Fibroblast of skin of left biceps (primary cell): ENCODE measurements around the gene SUB1.
A peak's percentile ranks its signal among the peaks of the same experiment; 100 is the strongest.
"Not testable (repeated sequence)": the region's sequence is repeated elsewhere in the genome, so short reads cannot be mapped to it uniquely, and the experiment has no call there.

Source experiments
- DNase-seq, 2 experiments: peaks; one replicate each; pipeline ENCODE4 v3.0.0-alpha.2; 2013; ENCODE audit warnings: low read depth in 2 of 2

SUB1 gene

GRCh38 chr5:32585446-32586275, at the start of gene SUB1:
TSS of gene SUB1 (plus strand) at chr5:32585557. CDS start at chr5:32588513, 2,956 bp downstream.
- DNase-seq = peak; percentile 71 to 74

DNA sequence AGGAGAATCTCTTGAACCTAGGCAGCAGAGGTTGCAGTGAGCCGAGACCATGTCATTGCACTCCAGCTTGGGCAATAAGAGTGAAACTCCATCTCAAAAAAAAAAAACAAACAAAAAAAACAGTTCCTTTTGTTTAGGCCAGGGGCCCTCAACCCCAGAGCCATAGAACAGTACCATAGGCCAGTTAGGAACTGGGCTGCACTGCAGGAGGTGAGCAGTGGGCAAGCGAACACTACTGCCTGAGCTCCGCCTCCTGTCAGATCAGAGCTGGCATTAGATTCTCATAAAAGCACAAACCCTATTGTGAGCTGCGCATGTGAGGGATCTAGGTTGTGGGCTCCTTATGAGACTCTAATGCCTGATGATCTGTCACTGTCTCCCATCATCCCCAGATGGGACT, 49.1 kb upstream of the SUB1 start:
- no peak for DNase-seq

DNA sequence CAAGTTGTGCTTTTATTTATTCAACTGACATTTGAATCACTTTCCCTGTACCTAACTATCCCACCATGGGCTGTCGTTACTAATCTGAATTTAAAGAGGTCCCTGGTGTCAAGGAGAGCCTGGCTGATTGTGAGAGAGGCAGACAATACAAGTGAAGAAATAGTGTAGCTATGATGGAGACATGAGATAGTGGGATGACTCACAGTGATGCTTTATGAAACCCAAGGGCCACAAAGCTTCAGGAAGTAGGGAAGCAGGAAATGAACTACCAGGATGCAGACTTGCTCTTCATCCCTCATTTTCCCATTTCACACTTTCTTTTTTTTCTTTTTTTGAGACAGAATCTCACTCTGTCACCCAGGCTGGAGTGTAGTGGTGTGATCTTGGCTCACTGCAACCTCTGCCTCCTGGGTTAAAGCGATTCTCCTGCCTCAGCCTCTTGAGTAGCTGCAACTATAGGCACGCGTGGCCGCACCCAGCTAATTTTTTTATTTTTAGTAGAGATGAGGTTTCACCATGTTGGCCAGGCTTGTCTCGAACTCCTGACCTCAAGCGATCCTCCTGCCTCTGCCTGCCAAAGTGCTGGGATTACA, 47.8 kb upstream of the SUB1 start:
- not testable (repeated sequence) for DNase-seq

GRCh38 chr5:32538031-32538547, 47.3 kb upstream of the SUB1 start:
- DNase-seq = no peak

DNA sequence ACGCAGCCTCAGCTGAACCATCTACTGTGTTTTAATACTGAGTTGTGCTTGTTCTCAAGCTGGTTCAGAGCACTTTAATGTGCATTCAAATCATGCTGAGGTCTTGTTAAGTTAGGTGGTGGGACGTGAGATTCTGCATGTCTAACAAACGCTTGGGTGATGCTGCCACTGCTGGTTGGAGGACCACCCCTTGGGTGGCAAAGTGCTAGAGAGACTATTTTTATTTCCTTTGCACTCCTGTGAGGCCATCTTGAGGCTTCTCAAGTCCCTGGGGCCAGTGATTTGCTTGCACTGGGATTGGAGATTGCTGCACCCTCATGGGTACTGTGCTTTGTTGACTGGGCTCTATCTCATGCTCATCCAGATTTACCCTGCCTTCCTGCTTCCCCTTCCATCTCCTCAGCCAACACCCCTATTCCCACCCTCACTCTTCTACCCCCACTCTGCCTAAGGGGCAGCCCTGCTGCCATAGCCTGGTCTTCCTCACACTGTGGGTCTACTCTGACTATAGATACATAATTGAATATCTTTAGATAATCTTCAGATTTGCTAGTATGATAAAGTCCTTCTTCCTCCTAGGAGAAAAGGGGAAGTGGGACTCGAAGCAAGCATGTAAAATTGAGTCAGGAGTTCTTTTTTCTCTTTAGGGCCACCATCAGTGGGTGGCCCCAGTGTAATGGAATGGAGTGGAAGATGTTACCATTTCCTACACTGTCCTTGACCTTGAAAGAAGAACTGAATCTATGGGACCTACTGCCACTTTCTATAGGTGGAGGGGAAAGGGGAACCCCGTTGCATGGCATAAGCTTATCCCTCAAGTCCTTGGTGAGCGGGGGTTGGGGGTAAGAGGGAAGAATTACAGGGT, 45.1 kb upstream of the SUB1 start:
- DNase-seq = no peak

DNA sequence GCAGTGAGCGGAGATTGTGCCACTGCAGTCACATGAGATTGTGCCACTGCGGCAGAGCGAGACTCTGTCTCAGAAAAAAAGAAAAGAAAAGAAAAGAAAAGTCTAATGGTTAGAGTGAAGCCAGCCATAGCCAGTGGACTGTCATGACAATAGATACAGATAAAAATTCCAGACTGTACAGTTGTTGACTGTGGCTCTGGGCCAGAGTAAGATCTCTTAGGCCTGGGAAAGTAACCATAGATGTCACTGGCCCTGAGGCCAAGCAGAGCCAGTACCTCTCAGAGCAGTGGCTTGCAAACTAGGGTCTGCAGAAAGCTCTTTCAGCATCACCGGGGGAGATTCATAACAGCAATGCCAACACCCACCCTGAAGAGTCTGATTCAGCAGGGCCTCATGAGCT, 44.1 kb upstream of the SUB1 start:
- DNase-seq = no peak

DNA sequence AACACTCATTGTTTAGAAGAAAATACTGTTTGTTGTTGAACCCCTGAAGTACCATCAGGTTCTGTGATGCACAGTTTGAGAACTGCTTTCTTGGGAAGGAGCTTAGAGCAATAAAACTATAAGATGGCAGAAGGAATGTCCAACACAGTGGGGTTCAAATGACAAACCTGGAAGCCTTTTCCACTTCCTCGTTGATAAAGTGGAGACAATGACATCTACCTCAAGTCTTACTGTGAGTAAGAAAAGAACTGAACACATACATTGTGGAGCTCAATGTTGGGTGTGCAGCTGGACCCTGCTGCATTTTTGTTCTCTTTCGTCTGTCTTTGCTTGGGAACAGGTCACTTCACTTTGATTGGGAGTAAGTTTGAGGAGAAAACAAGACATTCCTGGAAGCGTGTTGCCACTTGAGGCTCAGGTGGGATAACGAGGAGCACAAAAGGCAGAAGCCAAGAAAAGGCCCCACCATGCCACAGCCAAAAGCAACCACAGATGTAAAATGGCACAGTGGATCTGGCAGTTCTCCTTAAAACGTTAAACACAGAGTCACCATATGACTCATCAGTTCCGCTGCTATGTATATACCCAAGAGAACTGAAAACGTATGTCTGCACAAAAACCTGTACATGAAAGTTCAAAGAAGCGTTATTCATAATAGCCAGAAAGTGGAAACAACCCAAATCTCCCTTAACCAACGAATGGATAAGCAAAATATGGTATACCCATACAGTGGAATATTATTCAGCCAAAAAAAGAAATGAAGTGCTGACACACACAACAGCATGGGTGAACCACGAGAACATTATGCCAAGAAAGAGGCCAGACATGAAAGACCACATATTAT, 42.9 kb upstream of the SUB1 start:
- DNase-seq = no peak

- no peak for DNase-seq
These were observed 42.1 kb upstream of the SUB1 start for GRCh38 chr5:32543291-32543690.

- DNase-seq = no peak
These were observed 40.1 kb upstream of the SUB1 start for GRCh38 chr5:32545102-32545800.

DNA sequence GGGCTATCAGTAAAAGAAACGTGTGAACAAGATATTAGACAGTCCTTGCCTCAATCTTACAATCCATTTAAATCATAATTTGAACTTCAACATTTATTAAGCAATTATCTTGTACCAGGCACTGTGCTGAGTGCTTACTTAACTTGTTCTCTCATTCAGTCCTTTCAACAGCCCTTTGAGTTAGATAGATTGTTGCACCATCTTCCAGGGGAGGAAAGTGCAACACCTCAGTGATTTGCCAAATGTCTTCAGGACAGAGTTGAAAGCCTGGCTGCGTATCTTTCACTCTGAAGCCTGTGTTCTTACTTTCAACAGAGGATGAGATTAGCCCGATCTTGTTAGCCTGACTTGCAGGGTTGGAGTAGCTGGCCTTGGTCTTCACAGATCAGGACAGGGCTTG, 34.2 kb upstream of the SUB1 start:
- no peak for DNase-seq

- no peak for DNase-seq
These were observed 33.5 kb upstream of the SUB1 start for GRCh38 chr5:32551865-32552264.

DNA sequence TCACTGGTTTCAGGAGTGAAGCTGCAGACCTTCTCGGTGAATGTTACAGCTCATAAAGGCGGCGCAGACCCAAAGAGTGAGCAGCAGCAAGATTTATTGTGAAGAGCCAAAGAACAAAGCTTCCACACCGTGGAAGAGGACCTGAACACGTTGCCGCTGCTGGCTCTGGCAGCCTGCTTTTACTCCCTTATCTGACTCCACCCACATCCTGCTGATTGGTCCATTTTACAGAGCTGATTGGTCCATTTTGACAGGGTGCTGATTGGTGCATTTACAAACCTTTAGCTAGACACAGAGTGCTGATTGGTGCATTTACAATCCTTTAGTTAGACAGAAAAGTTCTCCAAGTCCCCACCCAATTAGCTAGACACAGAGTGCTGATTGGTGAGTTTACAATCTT, 32.9 kb upstream of the SUB1 start:
- DNase-seq = not testable (repeated sequence)

- DNase-seq = no peak
These were observed 32.4 kb upstream of the SUB1 start for GRCh38 chr5:32552936-32553335.

GRCh38 chr5:32554181-32554780, 31.1 kb upstream of the SUB1 start:
- not testable (repeated sequence) for DNase-seq

- DNase-seq = not testable (repeated sequence)
These were observed 28.8 kb upstream of the SUB1 start for GRCh38 chr5:32556543-32556942.

GRCh38 chr5:32559411-32559810, 25.9 kb upstream of the SUB1 start:
- DNase-seq = no peak

- no peak for DNase-seq
These were observed 25.4 kb upstream of the SUB1 start for GRCh38 chr5:32559921-32560320.

- no peak for DNase-seq
These were observed 23.3 kb upstream of the SUB1 start for GRCh38 chr5:32562056-32562455.

GRCh38 chr5:32562843-32563242, 22.5 kb upstream of the SUB1 start:
- no peak for DNase-seq

DNA sequence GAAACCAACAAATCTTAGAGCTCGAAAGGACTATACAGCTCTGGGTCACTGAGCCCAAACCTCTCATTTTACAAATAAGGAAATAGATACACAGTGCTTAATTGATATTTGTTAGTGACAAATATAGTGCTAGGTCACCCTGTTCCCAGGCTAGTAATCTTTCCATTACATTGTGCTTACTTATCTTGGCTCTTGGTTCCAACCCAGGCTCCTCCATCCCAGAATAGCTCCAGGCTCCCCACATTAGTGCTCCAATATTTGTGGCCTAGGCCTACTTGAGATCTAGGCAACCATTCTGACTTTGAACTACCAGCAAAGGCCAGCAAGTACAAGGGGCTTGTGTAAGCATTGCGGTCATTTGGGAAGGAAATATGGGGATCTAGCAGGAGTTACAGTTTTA, 21.7 kb upstream of the SUB1 start:
- DNase-seq = no peak
